HUES48 (cell line): Measurements from ENCODE around the gene PRELID3B.

Source experiments
- H3K27ac ChIP-seq: one replicate; pipeline ENCODE4 v1.7.0; 2013; ENCODE audit warnings: low read depth, low read length, inconsistent platforms
- H3K27me3 ChIP-seq: 2 replicates; pipeline ENCODE4 v1.6.1; 2013; ENCODE audit warnings: mild to moderate bottlenecking, low read length; ENCODE audit not compliant: control insufficient read depth, insufficient read depth
- H3K36me3 ChIP-seq: 2 replicates; pipeline ENCODE4 v1.6.1; 2013; ENCODE audit warnings: low read length; ENCODE audit not compliant: control insufficient read depth, insufficient read depth
- H3K4me1 ChIP-seq: 2 replicates; pipeline ENCODE4 v1.6.1; 2013; ENCODE audit warnings: mild to moderate bottlenecking, low read length; ENCODE audit not compliant: control insufficient read depth, insufficient read depth
- H3K4me3 ChIP-seq: 2 replicates; pipeline ENCODE4 v1.5.1; 2013; ENCODE audit warnings: mild to moderate bottlenecking, low read depth, low read length
- H3K9ac ChIP-seq: 2 replicates; pipeline ENCODE4 v1.6.1; 2013; ENCODE audit warnings: mild to moderate bottlenecking, low read depth, low read length, moderate library complexity
- H3K9me3 ChIP-seq: 2 replicates; pipeline ENCODE4 v1.6.1; 2013; ENCODE audit warnings: low read length; ENCODE audit not compliant: control insufficient read depth, insufficient read depth

The PRELID3B gene

GRCh38 chr20:59002388-59002787 is 40.2 kb downstream of the PRELID3B start:
- H3K27ac ChIP-seq: no peak overlapping the region
- H3K4me3 ChIP-seq: no peak overlapping the region
- peaks cover 7% of the 10 kb centered on the region; the same call in 1 of the 2 replicates for H3K4me1 ChIP-seq
- no peak overlapping the region for H3K9ac ChIP-seq
- no peaks in the 10 kb centered on the region for H3K9me3 ChIP-seq
- 0 out of 2 replicates have a peak, but pooled peaks cover 8% of the 10 kb centered on the region for H3K36me3 ChIP-seq
- H3K27me3 ChIP-seq: peaks cover under 1% of the 10 kb centered on the region; the same call in 1 of the 2 replicates

GRCh38 chr20:59001449-59002171 is 41.0 kb downstream of the PRELID3B start:
- H3K9me3 ChIP-seq: no peaks in the 10 kb centered on the region
- H3K9ac ChIP-seq: no peak overlapping the region
- H3K27me3 ChIP-seq: no peaks in the 10 kb centered on the region
- H3K27ac ChIP-seq: no peak overlapping the region
- H3K36me3 ChIP-seq: peaks cover 14% of the 10 kb centered on the region; the same call in 1 of the 2 replicates
- peaks cover 5% of the 10 kb centered on the region; the same call in 1 of the 2 replicates for H3K4me1 ChIP-seq
- H3K4me3 ChIP-seq: no peak overlapping the region

- Histone ChIP-seq H3K9ac (no peak overlapping the region), H3K4me3 (no peak overlapping the region), H3K27me3 (no peaks in the 10 kb centered on the region), H3K9me3 (no peaks in the 10 kb centered on the region), H3K4me1 (no peaks in the 10 kb centered on the region), H3K27ac (no peak overlapping the region), H3K36me3 (peaks cover 20% of the 10 kb centered on the region)
Measured at GRCh38 chr20:59001068-59001448, 41.5 kb downstream of the PRELID3B start.

- Histone ChIP-seq H3K36me3 (peaks cover 27% of the 10 kb centered on the region), H3K27ac (no peak overlapping the region), H3K4me3 (no peak overlapping the region), H3K4me1 (no peaks in the 10 kb centered on the region), H3K9me3 (no peaks in the 10 kb centered on the region), H3K9ac (no peak overlapping the region), H3K27me3 (no peaks in the 10 kb centered on the region)
Measured at GRCh38 chr20:59000326-59000725, 42.3 kb downstream of the PRELID3B start.

- no peaks in the 10 kb centered on the region for H3K9me3 ChIP-seq
- H3K4me3 ChIP-seq: no peak overlapping the region
- H3K9ac ChIP-seq: no peak overlapping the region
- no peaks in the 10 kb centered on the region for H3K27me3 ChIP-seq
- H3K4me1 ChIP-seq: no peaks in the 10 kb centered on the region
- peaks cover 44% of the 10 kb centered on the region for H3K36me3 ChIP-seq
- no peak overlapping the region for H3K27ac ChIP-seq
Measured at GRCh38 chr20:58998656-58999055, 43.9 kb downstream of the PRELID3B start.

- Histone ChIP-seq H3K4me3 (no peak overlapping the region), H3K4me1 (no peaks in the 10 kb centered on the region), H3K9ac (no peak overlapping the region), H3K27me3 (no peaks in the 10 kb centered on the region), H3K27ac (no peak overlapping the region), H3K36me3 (peaks cover 58% of the 10 kb centered on the region), H3K9me3 (no peaks in the 10 kb centered on the region)
Measured at GRCh38 chr20:58997141-58997770, 45.3 kb downstream of the PRELID3B start.

- no peaks in the 10 kb centered on the region for H3K9me3 ChIP-seq
- H3K27me3 ChIP-seq: no peaks in the 10 kb centered on the region
- H3K4me1 ChIP-seq: no peaks in the 10 kb centered on the region
- no peak overlapping the region for H3K9ac ChIP-seq
- no peak overlapping the region for H3K4me3 ChIP-seq
- no peak overlapping the region for H3K27ac ChIP-seq
- H3K36me3 ChIP-seq: peaks cover 65% of the 10 kb centered on the region
Measured at GRCh38 chr20:58996226-58996611, 46.4 kb downstream of the PRELID3B start.

- Histone ChIP-seq H3K36me3 (peaks cover 70% of the 10 kb centered on the region), H3K27ac (no peak overlapping the region), H3K9me3 (no peaks in the 10 kb centered on the region), H3K9ac (no peak overlapping the region), H3K4me1 (no peaks in the 10 kb centered on the region), H3K4me3 (no peak overlapping the region), H3K27me3 (no peaks in the 10 kb centered on the region)
Measured at GRCh38 chr20:58995461-58996225, 46.9 kb downstream of the PRELID3B start.

- Histone ChIP-seq H3K4me3 (no peak overlapping the region), H3K36me3 (peaks cover 79% of the 10 kb centered on the region), H3K9ac (no peak overlapping the region), H3K27me3 (no peaks in the 10 kb centered on the region), H3K9me3 (no peaks in the 10 kb centered on the region), H3K27ac (no peak overlapping the region), H3K4me1 (no peaks in the 10 kb centered on the region)
Measured at GRCh38 chr20:58994390-58995159, 48.0 kb downstream of the PRELID3B start.

GRCh38 chr20:58993332-58994248 is 49.0 kb downstream of the PRELID3B start:
- Histone ChIP-seq H3K4me1 (no peaks in the 10 kb centered on the region), H3K36me3 (peaks cover 89% of the 10 kb centered on the region), H3K27me3 (no peaks in the 10 kb centered on the region), H3K27ac (no peak overlapping the region), H3K9me3 (no peaks in the 10 kb centered on the region), H3K9ac (no peak overlapping the region), H3K4me3 (no peak overlapping the region)
